ENCODE measurements around the gene UBE3B.

GRCh38 chr12:109428037-109428629 lies 49.3 kb upstream of the UBE3B start:
- TF ChIP-seq CTCF (conservative IDR thresholded peaks at IDR 0.05) = peak; percentile 94
- no peak for TF ChIP-seq ZFX (IDR thresholded peaks at IDR 0.05)

Measured in C4-2B (cell line).